BE2C (cell line): ENCODE measurements around the gene MAP7D3.
"Not testable (repeated sequence)": the region's sequence is repeated elsewhere in the genome, so short reads cannot be mapped to it uniquely, and the experiment has no call there.

Experiments
- DNase-seq: peaks from one replicate; pipeline ENCODE4 v3.0.0-alpha.2; 2020
- H3K27me3 ChIP-seq: fragments of 250-450 bp; sonication (Bioruptor Pico); 2 replicates; pipeline ENCODE4 v1.5.1; 2020; ENCODE audit warnings: mild to moderate bottlenecking
- H3K36me3 ChIP-seq: fragments of 250-450 bp; sonication (Bioruptor Pico); 2 replicates; pipeline ENCODE4 v1.5.1; 2020; ENCODE audit warnings: mild to moderate bottlenecking
- H3K4me1 ChIP-seq: fragments of 250-450 bp; sonication (Bioruptor Pico); 2 replicates; pipeline ENCODE4 v1.5.1; 2020
- H3K4me3 ChIP-seq: 2 replicates; pipeline ENCODE4 v1.5.1; 2011; ENCODE audit warnings: low read depth, low read length
- H3K9me3 ChIP-seq: fragments of 250-450 bp; sonication (Bioruptor Pico); 2 replicates; pipeline ENCODE4 v1.5.1; 2020
- CTCF ChIP-seq: IDR thresholded peaks from 2 replicates; pipeline ENCODE4 v1.5.1; 2012; ENCODE audit warnings: mild to moderate bottlenecking, low read depth, low read length

MAP7D3 gene

GRCh38 chrX:136176399-136176825, 74.8 kb downstream of the MAP7D3 start:
- TF ChIP-seq CTCF: no peak
- Histone ChIP-seq H3K27me3 (no peaks in the 10 kb centered on the region), H3K9me3 (no peaks in the 10 kb centered on the region), H3K36me3 (no peaks in the 10 kb centered on the region), H3K4me1 (no peaks in the 10 kb centered on the region), H3K4me3 (no peak overlapping the region)
- DNase-seq: no peak

- Histone ChIP-seq H3K27me3 (no peaks in the 10 kb centered on the region), H3K36me3 (no peaks in the 10 kb centered on the region), H3K4me1 (peaks cover 5% of the 10 kb centered on the region; the same call in 1 of the 2 replicates), H3K9me3 (no peaks in the 10 kb centered on the region), H3K4me3 (no peak overlapping the region)
- no peak for DNase-seq
- TF ChIP-seq CTCF: no peak
These were observed 79.8 kb downstream of the MAP7D3 start for GRCh38 chrX:136171420-136171819.

- peaks cover 5% of the 10 kb centered on the region; the same call in 1 of the 2 replicates for H3K4me1 ChIP-seq
- no peaks in the 10 kb centered on the region for H3K27me3 ChIP-seq
- no peak overlapping the region for H3K4me3 ChIP-seq
- no peaks in the 10 kb centered on the region for H3K9me3 ChIP-seq
- H3K36me3 ChIP-seq: no peaks in the 10 kb centered on the region
- TF ChIP-seq CTCF: no peak
- DNase-seq: no peak
These were observed 80.9 kb downstream of the MAP7D3 start for GRCh38 chrX:136170139-136170800.

- Histone ChIP-seq H3K4me1 (peaks cover 5% of the 10 kb centered on the region; the same call in 1 of the 2 replicates), H3K9me3 (no peaks in the 10 kb centered on the region), H3K27me3 (no peaks in the 10 kb centered on the region), H3K4me3 (no peak overlapping the region), H3K36me3 (no peaks in the 10 kb centered on the region)
- DNase-seq: peak; percentile 59
- TF ChIP-seq CTCF: no peak
These were observed 82.1 kb downstream of the MAP7D3 start for GRCh38 chrX:136168929-136169735.

- H3K9me3 ChIP-seq, H3K4me3 ChIP-seq, H3K27me3 ChIP-seq, H3K4me1 ChIP-seq, DNase-seq, H3K36me3 ChIP-seq: not testable (repeated sequence)
These were observed 83.2 kb downstream of the MAP7D3 start for GRCh38 chrX:136167989-136168388.

GRCh38 chrX:136166221-136166855, 84.9 kb downstream of the MAP7D3 start:
- no peaks in the 10 kb centered on the region for H3K36me3 ChIP-seq
- H3K4me1 ChIP-seq: peaks cover 5% of the 10 kb centered on the region; the same call in 1 of the 2 replicates
- no peaks in the 10 kb centered on the region for H3K27me3 ChIP-seq
- no peak overlapping the region for H3K4me3 ChIP-seq
- no peak for DNase-seq
- TF ChIP-seq CTCF: peak; percentile 27; the same call in 1 of the 2 replicates
- no peaks in the 10 kb centered on the region for H3K9me3 ChIP-seq
